ENCODE results near the gene CDKN2B.
A peak's percentile ranks its signal among the peaks of the same experiment; 100 is the strongest.

Gene CDKN2B

GRCh38 chr9:21982391-21982790 lies 26.7 kb downstream of the CDKN2B start:
- Histone ChIP-seq H3K27ac (replicated peaks; ENCODE audit: low read length) (no peak overlapping the region), H2BK120ac (ENCODE audit: low read depth, low read length) (no peak overlapping the region), H4K91ac (ENCODE audit: low read depth, low read length, poor library complexity) (no peak overlapping the region), H3K4ac (ENCODE audit: low read length) (no peak overlapping the region), H2BK15ac (ENCODE audit: low read length) (no peak overlapping the region), H2AFZ (ENCODE audit: low read length) (no peak overlapping the region), H2AK5ac (ENCODE audit: low read depth, low read length) (no peak overlapping the region), H3K23ac (ENCODE audit: low read depth, low read length, poor library complexity) (no peak overlapping the region), H3K4me3 (ENCODE audit: low read length in 2 of 2) (no peak overlapping the region), H3K18ac (ENCODE audit: low read length) (no peak overlapping the region), H3K4me2 (ENCODE audit: insufficient read depth, low read length, poor library complexity, severe bottlenecking) (no peak overlapping the region), H2BK5ac (ENCODE audit: low read length) (no peak overlapping the region), H3K36me3 (replicated peaks in 1 of 2; ENCODE audit: control insufficient read depth in 2 of 2, insufficient read depth in 2 of 2, low read length in 2 of 2) (no peaks in the 10 kb centered on the region), H4K8ac (ENCODE audit: low read depth, low read length) (no peak overlapping the region), H3K9me3 (replicated peaks in 1 of 2; ENCODE audit: control insufficient read depth in 2 of 2, insufficient read depth in 1 of 2, low read depth in 1 of 2, low read length in 2 of 2) (no peaks in the 10 kb centered on the region), H3K9ac (ENCODE audit: low read depth, low read length, poor library complexity) (no peak overlapping the region), H3K79me1 (ENCODE audit: low read depth, low read length) (no peaks in the 10 kb centered on the region), H3K4me1 (ENCODE audit: control insufficient read depth in 2 of 2, insufficient read depth in 1 of 2, low read depth in 1 of 2, low read length in 2 of 2) (no peaks in the 10 kb centered on the region), H2BK12ac (ENCODE audit: low read length) (no peak overlapping the region), H3K27me3 (ENCODE audit: control insufficient read depth in 3 of 3, insufficient read depth in 3 of 3, low read depth in 1 of 3, low read length in 3 of 3) (peaks cover 0 to 89% (median 15%) of the 10 kb centered on the region in 3 experiments), H3K14ac (ENCODE audit: low read length) (no peak overlapping the region)
- WGBS, 2 donors (ENCODE audit: extremely low coverage in 2 of 2, insufficient read length in 2 of 2, insufficient replicate concordance in 1 of 2), result no CpG with 5 or more reads among the region's 1 CpG
- DNase-seq (ENCODE audit: low spot score), result no peak

DNA sequence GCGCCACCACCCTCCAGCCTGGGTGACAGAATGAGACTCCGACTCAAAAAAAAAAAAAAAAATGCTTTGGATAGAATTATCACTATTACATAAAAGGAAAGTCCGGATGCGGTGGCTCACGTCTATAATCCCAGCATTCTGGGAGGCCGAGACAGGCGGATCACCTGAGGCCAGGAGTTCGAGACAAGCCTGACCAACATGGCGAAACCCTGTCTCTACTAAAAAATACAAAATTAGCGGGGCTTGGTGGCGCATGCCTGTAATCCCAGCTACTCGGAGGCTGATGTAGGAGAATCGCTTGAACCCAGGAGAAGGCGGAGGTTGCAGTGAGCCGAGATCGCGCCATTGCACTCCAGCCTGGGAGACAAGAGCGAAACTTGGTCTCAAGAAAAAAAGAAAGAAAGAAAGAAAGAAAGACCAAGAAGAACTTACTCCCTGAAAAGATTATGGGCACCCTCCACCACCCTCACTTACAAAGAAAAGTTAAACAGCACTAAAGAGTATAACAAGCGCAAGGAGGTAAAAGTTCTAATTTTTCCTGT lies 32.7 kb downstream of the CDKN2B start:
- Histone ChIP-seq H2AFZ (ENCODE audit: low read length) (no peak overlapping the region), H2BK12ac (ENCODE audit: low read length) (no peak overlapping the region), H3K27me3 (ENCODE audit: control insufficient read depth in 3 of 3, insufficient read depth in 3 of 3, low read depth in 1 of 3, low read length in 3 of 3) (peaks cover 9 to 93% (median 57%) of the 10 kb centered on the region in 3 experiments), H3K18ac (ENCODE audit: low read length) (no peak overlapping the region), H2BK15ac (ENCODE audit: low read length) (no peak overlapping the region), H3K14ac (ENCODE audit: low read length) (no peak overlapping the region), H3K4me2 (ENCODE audit: insufficient read depth, low read length, poor library complexity, severe bottlenecking) (no peak overlapping the region), H4K8ac (ENCODE audit: low read depth, low read length) (no peak overlapping the region), H3K4me1 (ENCODE audit: control insufficient read depth in 2 of 2, insufficient read depth in 1 of 2, low read depth in 1 of 2, low read length in 2 of 2) (no peaks in the 10 kb centered on the region), H3K4ac (ENCODE audit: low read length) (no peak overlapping the region), H3K23ac (ENCODE audit: low read depth, low read length, poor library complexity) (no peak overlapping the region), H3K79me1 (ENCODE audit: low read depth, low read length) (no peaks in the 10 kb centered on the region), H4K91ac (ENCODE audit: low read depth, low read length, poor library complexity) (no peak overlapping the region), H3K9ac (ENCODE audit: low read depth, low read length, poor library complexity) (no peak overlapping the region), H2AK5ac (ENCODE audit: low read depth, low read length) (no peak overlapping the region), H2BK5ac (ENCODE audit: low read length) (no peak overlapping the region), H3K36me3 (replicated peaks in 1 of 2; ENCODE audit: control insufficient read depth in 2 of 2, insufficient read depth in 2 of 2, low read length in 2 of 2) (no peaks in the 10 kb centered on the region), H3K4me3 (ENCODE audit: low read length in 2 of 2) (no peak overlapping the region), H3K27ac (replicated peaks; ENCODE audit: low read length) (no peak overlapping the region), H3K9me3 (replicated peaks in 1 of 2; ENCODE audit: control insufficient read depth in 2 of 2, insufficient read depth in 1 of 2, low read depth in 1 of 2, low read length in 2 of 2) (no peaks in the 10 kb centered on the region), H2BK120ac (ENCODE audit: low read depth, low read length) (no peak overlapping the region)
- DNase-seq (ENCODE audit: low spot score), result no peak
- no CpG with 5 or more reads among the region's 19 CpGs for WGBS, 2 donors (ENCODE audit: extremely low coverage in 2 of 2, insufficient read length in 2 of 2, insufficient replicate concordance in 1 of 2)

GRCh38 chr9:21974722-21975409 lies 34.2 kb downstream of the CDKN2B start:
- no CpG with 5 or more reads among the region's 51 CpGs for WGBS, 2 donors (ENCODE audit: extremely low coverage in 2 of 2, insufficient read length in 2 of 2, insufficient replicate concordance in 1 of 2)
- Histone ChIP-seq H3K23ac (ENCODE audit: low read depth, low read length, poor library complexity) (peak overlapping the region; percentile 31), H4K8ac (ENCODE audit: low read depth, low read length) (no peak overlapping the region), H4K91ac (ENCODE audit: low read depth, low read length, poor library complexity) (no peak overlapping the region), H3K9me3 (replicated peaks in 1 of 2; ENCODE audit: control insufficient read depth in 2 of 2, insufficient read depth in 1 of 2, low read depth in 1 of 2, low read length in 2 of 2) (peaks cover 0 to 5% of the 10 kb centered on the region in 2 donors), H3K14ac (ENCODE audit: low read length) (no peak overlapping the region), H3K9ac (ENCODE audit: low read depth, low read length, poor library complexity) (peak overlapping the region; percentile 35), H3K79me1 (ENCODE audit: low read depth, low read length) (no peaks in the 10 kb centered on the region), H2BK15ac (ENCODE audit: low read length) (peak overlapping the region; percentile 3), H2BK5ac (ENCODE audit: low read length) (no peak overlapping the region), H3K27ac (replicated peaks; ENCODE audit: low read length) (no peak overlapping the region), H2AFZ (ENCODE audit: low read length) (peak overlapping the region; percentile 95), H3K36me3 (replicated peaks in 1 of 2; ENCODE audit: control insufficient read depth in 2 of 2, insufficient read depth in 2 of 2, low read length in 2 of 2) (no peaks in the 10 kb centered on the region), H2AK5ac (ENCODE audit: low read depth, low read length) (no peak overlapping the region), H3K4me1 (ENCODE audit: control insufficient read depth in 2 of 2, insufficient read depth in 1 of 2, low read depth in 1 of 2, low read length in 2 of 2) (no peaks in the 10 kb centered on the region), H2BK120ac (ENCODE audit: low read depth, low read length) (no peak overlapping the region), H3K4me2 (ENCODE audit: insufficient read depth, low read length, poor library complexity, severe bottlenecking) (peak overlapping the region; percentile 90), H3K18ac (ENCODE audit: low read length) (peak overlapping the region; percentile 88), H3K4ac (ENCODE audit: low read length) (no peak overlapping the region), H3K4me3 (ENCODE audit: low read length in 2 of 2) (peak overlapping the region; percentile 29 to 79), H2BK12ac (ENCODE audit: low read length) (peak overlapping the region; percentile 48), H3K27me3 (ENCODE audit: control insufficient read depth in 3 of 3, insufficient read depth in 3 of 3, low read depth in 1 of 3, low read length in 3 of 3) (peaks cover 19 to 98% (median 70%) of the 10 kb centered on the region in 3 experiments)
- peak; percentile 72 for DNase-seq (ENCODE audit: low spot score)

DNA sequence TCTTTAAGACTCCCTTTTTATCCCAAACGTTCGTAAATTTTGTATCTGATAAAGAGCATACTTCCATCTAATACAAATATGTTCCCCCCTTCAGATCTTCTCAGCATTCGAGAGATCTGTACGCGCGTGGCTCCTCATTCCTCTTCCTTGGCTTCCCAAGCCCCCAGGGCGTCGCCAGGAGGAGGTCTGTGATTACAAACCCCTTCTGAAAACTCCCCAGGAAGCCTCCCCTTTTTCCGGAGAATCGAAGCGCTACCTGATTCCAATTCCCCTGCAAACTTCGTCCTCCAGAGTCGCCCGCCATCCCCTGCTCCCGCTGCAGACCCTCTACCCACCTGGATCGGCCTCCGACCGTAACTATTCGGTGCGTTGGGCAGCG lies 34.8 kb downstream of the CDKN2B start:
- Histone ChIP-seq H3K9ac (ENCODE audit: low read depth, low read length, poor library complexity) (no peak overlapping the region), H2AFZ (ENCODE audit: low read length) (peak overlapping the region; percentile 95), H3K4me2 (ENCODE audit: insufficient read depth, low read length, poor library complexity, severe bottlenecking) (peak overlapping the region; percentile 90), H3K79me1 (ENCODE audit: low read depth, low read length) (no peaks in the 10 kb centered on the region), H3K18ac (ENCODE audit: low read length) (no peak overlapping the region), H4K91ac (ENCODE audit: low read depth, low read length, poor library complexity) (no peak overlapping the region), H2BK120ac (ENCODE audit: low read depth, low read length) (no peak overlapping the region), H3K4me1 (ENCODE audit: control insufficient read depth in 2 of 2, insufficient read depth in 1 of 2, low read depth in 1 of 2, low read length in 2 of 2) (no peaks in the 10 kb centered on the region), H2AK5ac (ENCODE audit: low read depth, low read length) (no peak overlapping the region), H3K4me3 (ENCODE audit: low read length in 2 of 2) (peak overlapping the region; percentile 29 to 79), H3K14ac (ENCODE audit: low read length) (no peak overlapping the region), H3K4ac (ENCODE audit: low read length) (no peak overlapping the region), H2BK5ac (ENCODE audit: low read length) (no peak overlapping the region), H3K23ac (ENCODE audit: low read depth, low read length, poor library complexity) (no peak overlapping the region), H3K36me3 (replicated peaks in 1 of 2; ENCODE audit: control insufficient read depth in 2 of 2, insufficient read depth in 2 of 2, low read length in 2 of 2) (no peaks in the 10 kb centered on the region), H2BK15ac (ENCODE audit: low read length) (peak overlapping the region; percentile 3), H2BK12ac (ENCODE audit: low read length) (no peak overlapping the region), H4K8ac (ENCODE audit: low read depth, low read length) (no peak overlapping the region), H3K27ac (replicated peaks; ENCODE audit: low read length) (no peak overlapping the region), H3K27me3 (ENCODE audit: control insufficient read depth in 3 of 3, insufficient read depth in 3 of 3, low read depth in 1 of 3, low read length in 3 of 3) (peaks cover 21 to 98% (median 73%) of the 10 kb centered on the region in 3 experiments), H3K9me3 (replicated peaks in 1 of 2; ENCODE audit: control insufficient read depth in 2 of 2, insufficient read depth in 1 of 2, low read depth in 1 of 2, low read length in 2 of 2) (peaks cover 0 to 6% of the 10 kb centered on the region in 2 donors)
- no CpG with 5 or more reads among the region's 21 CpGs for WGBS, 2 donors (ENCODE audit: extremely low coverage in 2 of 2, insufficient read length in 2 of 2, insufficient replicate concordance in 1 of 2)
- DNase-seq (ENCODE audit: low spot score), result no peak

Data from neuronal stem cell (in vitro differentiated cells).